K562 (cell line): ENCODE measurements around the gene PLA2G15. TPM values are rescaled to one million over a fixed set of nuclear protein-coding genes. Genes with fewer than 3 reads are reported as not detected.

Experiments used
- ATAC-seq: fragments of 200-7000 bp; cut with Tn5 transposase; 3 replicates; pipeline ENCODE4 v1.9.1; 2020; ENCODE audit warnings: moderate library complexity
- BruUV-seq: library from RNA; stranded (reverse); fragments of 400-500 nt; replicated peaks from 2 replicates; lab custom pipeline; 2021; lab: Mats Ljungman, UMichigan
- CTCF ChIA-PET: fragments of 300-600 bp; formaldehyde crosslinking; extraction: SDS; loops from one replicate; lab custom pipeline; 2021; ENCODE audit warnings: low intra/inter-chr PET ratio; lab: Yijun Ruan, JAX
- POLR2A ChIA-PET: fragments of 300-600, 350-650 bp; sonication (Branson Sonifier 250); formaldehyde crosslinking; extraction: SDS; loops from one replicate; lab custom pipeline; 2021; ENCODE audit warnings: antibody characterized with exemption, inconsistent platforms; lab: Yijun Ruan, JAX
- DNase-seq, 4 experiments: peaks; one replicate each; pipeline versions ENCODE4 v3.0.0 to v3.0.0-alpha.2; 2011 to 2018; ENCODE audit warnings: low spot score in 3 of 4, mixed read lengths in 3 of 4; ENCODE audit errors: extremely low read depth in 1 of 4
- FAIRE-seq: peaks from 2 replicates; lab custom pipeline; 2011; peaks lifted over from hg19 to GRCh38; lab: Jason Lieb, UNC
- H2AFZ ChIP-seq: 2 replicates; pipeline ENCODE4 v1.6.0; 2011; ENCODE audit warnings: low read depth, low read length, control low read depth, inconsistent platforms
- H3K27ac ChIP-seq: fragments of 200-600 bp; 3 replicates; pipeline ENCODE4 v1.8.0; 2011; ENCODE audit warnings: low read depth, mild to moderate bottlenecking, control low read depth, inconsistent platforms, low read length, moderate library complexity, mixed read lengths; ENCODE audit errors: extremely low read depth
- H3K27me3 ChIP-seq, 2 experiments: fragments of 300-600 bp in 1 of 2; 2 replicates in 1 of 2; 3 replicates in 1 of 2; pipeline versions ENCODE4 v1.6.0 to v1.8.0; 2011; ENCODE audit warnings: inconsistent platforms in 2 of 2, low read length in 2 of 2, mild to moderate bottlenecking in 1 of 2, mixed read lengths in 1 of 2, moderate library complexity in 1 of 2; ENCODE audit not compliant: control insufficient read depth in 2 of 2, insufficient read depth in 2 of 2
- H3K36me3 ChIP-seq: fragments of 300-600 bp; 3 replicates; pipeline ENCODE4 v1.8.0; 2011; ENCODE audit warnings: mild to moderate bottlenecking, low read length, inconsistent platforms; ENCODE audit not compliant: control insufficient read depth, insufficient read depth
- H3K4me1 ChIP-seq, 2 experiments: fragments of 200-600 bp in 1 of 2; replicated peaks in 1 of 2; 2 replicates in 1 of 2; 3 replicates in 1 of 2; pipeline versions ENCODE4 v1.5.1 to v1.8.0; 2011; ENCODE audit warnings: inconsistent platforms in 2 of 2, low read length in 2 of 2, mild to moderate bottlenecking in 1 of 2, mixed read lengths in 1 of 2, moderate library complexity in 1 of 2; ENCODE audit not compliant: control insufficient read depth in 2 of 2, insufficient read depth in 2 of 2
- H3K4me2 ChIP-seq: 2 replicates; pipeline ENCODE4 v1.6.1; 2011; ENCODE audit warnings: low read length, control low read depth, inconsistent platforms, mixed read lengths; ENCODE audit not compliant: insufficient read depth
- H3K4me3 ChIP-seq: fragments of 200-600 bp; sonication (generic), shearing (Covaris generic); 2 replicates; pipeline ENCODE4 v1.5.1; 2016; ENCODE audit warnings: control low read depth, inconsistent platforms
- H3K79me2 ChIP-seq: fragments of 200-600 bp; 3 replicates; pipeline ENCODE4 v1.8.0; 2011; ENCODE audit warnings: low read length, inconsistent platforms; ENCODE audit not compliant: control insufficient read depth, insufficient read depth
- H3K9ac ChIP-seq, 2 experiments: 2 replicates each; pipeline versions ENCODE4 v1.6.0 to v1.6.1; 2011; ENCODE audit warnings: low read depth in 2 of 2, low read length in 2 of 2, control low read depth in 1 of 2, inconsistent platforms in 1 of 2, mild to moderate bottlenecking in 1 of 2, mixed read lengths in 1 of 2; ENCODE audit not compliant: insufficient read depth in 1 of 2
- H3K9me1 ChIP-seq: one replicate; pipeline ENCODE4 v1.6.0; 2011; ENCODE audit warnings: inconsistent platforms, mild to moderate bottlenecking, low read length, moderate library complexity; ENCODE audit not compliant: control insufficient read depth, insufficient read depth
- H3K9me3 ChIP-seq: replicated peaks from 2 replicates; pipeline ENCODE4 v1.5.1; 2011; ENCODE audit warnings: low read depth, low read length, inconsistent platforms; ENCODE audit not compliant: control insufficient read depth, insufficient read depth
- H4K20me1 ChIP-seq: replicated peaks from 2 replicates; pipeline ENCODE4 v1.6.1; 2011; ENCODE audit warnings: low read length, inconsistent platforms, mixed read lengths; ENCODE audit not compliant: control insufficient read depth, insufficient read depth
- POLR2G ChIP-seq: fragments of 200-400 bp; formaldehyde crosslinking; IDR thresholded peaks from 2 replicates; pipeline ENCODE4 v1.6.1; 2017; ENCODE audit warnings: low read depth, mild to moderate bottlenecking, antibody characterized with exemption, low read length, moderate library complexity
- SMARCB1 ChIP-seq: IDR thresholded peaks from 2 replicates; pipeline ENCODE4 v1.6.1; 2011; ENCODE audit warnings: improper control_type of control experiment, low read depth; ENCODE audit not compliant: insufficient read length
- WGBS: fragments of 100-300 bp; shearing (Covaris generic); methylation state at CpG from one replicate; pipeline ENCODE4 v1.1.6; 2016; ENCODE audit warnings: low coverage, mixed read lengths; ENCODE audit not compliant: insufficient coverage; ENCODE audit errors: missing lambda C conversion rate; 5-methylcytosine and 5-hydroxymethylcytosine counted together
- in situ Hi-C: fragments of 300-500 bp; cut with MboI; formaldehyde crosslinking; loops from 4 replicates; pipeline ENCODE4 v1.15.0; 2018; ENCODE audit warnings: inconsistent platforms, mixed read lengths
- intact Hi-C: fragments of 100-400 bp; cut with micrococcal nuclease; formaldehyde crosslinking; loops from 2 replicates; pipeline ENCODE4 v1.14.2; 2022
- polyA plus RNA-seq, 8 experiments: library from polyadenylated mRNA; depleted of rRNA in 4 of 8; stranded (reverse) in 5 of 8; unstranded in 3 of 8; fragments of >200 nt; fragmentation: Nextera tagmentation in 2 of 8; fragmentation: Illumina TruSeq in 1 of 8; extraction: Ambion mirVana in 2 of 8; extraction: Trizol in 1 of 8; gene quantifications; 2 replicates each; pipeline versions ENCODE4 v1.2.1 to v1.2.3, GENCODE V29; 2011 to 2014; ENCODE audit warnings: inconsistent platforms in 1 of 8, missing spikeins in 1 of 8
- total RNA-seq, 7 experiments: library from RNA; depleted of rRNA in 6 of 7; stranded (reverse); fragments of >200 nt in 6 of 7; fragmentation: Illumina TruSeq in 2 of 7; extraction: Trizol in 2 of 7; gene quantifications; 2 replicates each; pipeline versions ENCODE4 v1.2.1 to v1.2.3, GENCODE V29; 2011 to 2021; ENCODE audit warnings: low replicate concordance in 1 of 7

PLA2G15 gene
- total and polyA plus RNA-seq, 9 of the 15 experiments (the other 6 are each of a cell fraction or from before 2014, with no cell fraction given) = 0.42 to 8.6 (median 4.8) TPM

DNA sequence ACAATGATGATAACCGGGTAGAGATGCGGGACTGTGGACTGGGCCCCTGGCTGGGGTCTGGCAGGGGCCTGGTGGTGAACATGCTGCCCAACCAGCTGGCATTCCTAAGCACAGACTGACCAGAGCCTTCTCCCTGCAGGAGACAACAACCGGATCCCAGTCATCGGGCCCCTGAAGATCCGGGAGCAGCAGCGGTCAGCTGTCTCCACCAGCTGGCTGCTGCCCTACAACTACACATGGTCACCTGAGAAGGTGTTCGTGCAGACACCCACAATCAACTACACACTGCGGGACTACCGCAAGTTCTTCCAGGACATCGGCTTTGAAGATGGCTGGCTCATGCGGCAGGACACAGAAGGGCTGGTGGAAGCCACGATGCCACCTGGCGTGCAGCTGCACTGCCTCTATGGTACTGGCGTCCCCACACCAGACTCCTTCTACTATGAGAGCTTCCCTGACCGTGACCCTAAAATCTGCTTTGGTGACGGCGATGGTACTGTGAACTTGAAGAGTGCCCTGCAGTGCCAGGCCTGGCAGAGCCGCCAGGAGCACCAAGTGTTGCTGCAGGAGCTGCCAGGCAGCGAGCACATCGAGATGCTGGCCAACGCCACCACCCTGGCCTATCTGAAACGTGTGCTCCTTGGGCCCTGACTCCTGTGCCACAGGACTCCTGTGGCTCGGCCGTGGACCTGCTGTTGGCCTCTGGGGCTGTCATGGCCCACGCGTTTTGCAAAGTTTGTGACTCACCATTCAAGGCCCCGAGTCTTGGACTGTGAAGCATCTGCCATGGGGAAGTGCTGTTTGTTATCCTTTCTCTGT lies 14.0 kb downstream of the PLA2G15 start:
- in situ Hi-C loops = no loop called here
- TF ChIP-seq SMARCB1 = no peak
- TF ChIP-seq POLR2G = 0 out of 2 replicates have a peak, but pooled peaks have one; percentile 20
- no peak overlapping the region for H3K27ac ChIP-seq

More for the DNA sequence above, 14.0 kb downstream of the PLA2G15 start:
- DNase-seq = no peak
- ChIA-PET CTCF (no interaction called here), POLR2A (interaction anchor here (0.6 to 2.1 kb wide), 2 partner anchors 9 to 587 kb away, joined by 4 to 5 read pairs; no protein-coding TSS in a partner anchor)
- intact Hi-C loops = no loop called here
- peaks cover 4% of the 10 kb centered on the region for H3K9me1 ChIP-seq
- peak overlapping the region in 1 of 2 experiments; percentile 71; a peak in 2 of 4 replicates for H3K9ac ChIP-seq
- no TSS peak for BruUV-seq
- 72% methylated on average over 27 of the region's 27 CpGs for WGBS
- no peaks in the 10 kb centered on the region for H3K27me3 ChIP-seq
- no peak overlapping the region for H3K4me2 ChIP-seq
- H3K4me1 ChIP-seq = peaks cover 7 to 15% of the 10 kb centered on the region in 2 experiments
- H3K79me2 ChIP-seq = peaks cover 13% of the 10 kb centered on the region; the same call in 2 of the 3 replicates
- ATAC-seq = no peak
- H3K9me3 ChIP-seq = no peaks in the 10 kb centered on the region
- H3K36me3 ChIP-seq = peaks cover 18% of the 10 kb centered on the region; the same call in 2 of the 3 replicates
- FAIRE-seq = no peak
- H2AFZ ChIP-seq = no peak overlapping the region
- H4K20me1 ChIP-seq = 0 out of 2 replicates have a peak, but pooled peaks cover 7% of the 10 kb centered on the region
- H3K4me3 ChIP-seq = no peak overlapping the region
